ENCODE results near the gene TREM1.
"Not testable (repeated sequence)": the region's sequence is repeated elsewhere in the genome, so short reads cannot be mapped to it uniquely, and the experiment has no call there.

TREM1 gene

GRCh38 chr6:41257369-41258195 is 28.9 kb downstream of the TREM1 start:
- DNase-seq (ENCODE audit: low read depth): peak; percentile 17

GRCh38 chr6:41256383-41256782 is 30.1 kb downstream of the TREM1 start:
- no peak for DNase-seq (ENCODE audit: low read depth)

- DNase-seq (ENCODE audit: low read depth): no peak
These were observed 30.7 kb downstream of the TREM1 start for GRCh38 chr6:41255638-41256246.

GRCh38 chr6:41255110-41255509 is 31.4 kb downstream of the TREM1 start:
- no peak for DNase-seq (ENCODE audit: low read depth)

- DNase-seq (ENCODE audit: low read depth): no peak
These were observed 33.9 kb downstream of the TREM1 start for GRCh38 chr6:41252401-41253169.

- DNase-seq (ENCODE audit: low read depth): no peak
These were observed 38.4 kb downstream of the TREM1 start for GRCh38 chr6:41247882-41248705.

- DNase-seq (ENCODE audit: low read depth): no peak
These were observed 39.1 kb downstream of the TREM1 start for GRCh38 chr6:41247288-41247865.

- DNase-seq (ENCODE audit: low read depth): not testable (repeated sequence)
These were observed 40.0 kb downstream of the TREM1 start for GRCh38 chr6:41246529-41246928.

GRCh38 chr6:41239467-41240159 is 46.9 kb downstream of the TREM1 start:
- DNase-seq (ENCODE audit: low read depth): no peak

- no peak for DNase-seq (ENCODE audit: low read depth)
These were observed 49.4 kb downstream of the TREM1 start for GRCh38 chr6:41237128-41237527.

GRCh38 chr6:41236276-41236675 is 50.2 kb downstream of the TREM1 start:
- no peak for DNase-seq (ENCODE audit: low read depth)

GRCh38 chr6:41232667-41233066 is 53.8 kb downstream of the TREM1 start:
- DNase-seq (ENCODE audit: low read depth): no peak

GRCh38 chr6:41231246-41231645 is 55.2 kb downstream of the TREM1 start:
- DNase-seq (ENCODE audit: low read depth): no peak

GRCh38 chr6:41229721-41230120 is 56.8 kb downstream of the TREM1 start:
- DNase-seq (ENCODE audit: low read depth): no peak

GRCh38 chr6:41228616-41229015 is 57.9 kb downstream of the TREM1 start:
- no peak for DNase-seq (ENCODE audit: low read depth)

GRCh38 chr6:41228096-41228495 is 58.4 kb downstream of the TREM1 start, which contains the start of gene TREML4:
Gene TREML4, plus strand, starts transcription at chr6:41228349. Its CDS starts 79 bp downstream, at chr6:41228428.
- no peak for DNase-seq (ENCODE audit: low read depth)

- no peak for DNase-seq (ENCODE audit: low read depth)
These were observed 59.7 kb downstream of the TREM1 start for GRCh38 chr6:41226752-41227151.

GRCh38 chr6:41224800-41225199 is 61.7 kb downstream of the TREM1 start:
- no peak for DNase-seq (ENCODE audit: low read depth)
